Parathyroid adenoma (tissue), 2 donors: Measurements from ENCODE around the gene ITPR2.
"Not testable (repeated sequence)": the region's sequence is repeated elsewhere in the genome, so short reads cannot be mapped to it uniquely, and the experiment has no call there.

Source experiments
- H2AFZ ChIP-seq: fragments of 300-600 bp; sonication (generic); one replicate; pipeline ENCODE4 v1.7.0; 2017; ENCODE audit warnings: antibody characterized with exemption, mild to moderate bottlenecking
- H3K27ac ChIP-seq: fragments of 300-600 bp; sonication (generic); one replicate; pipeline ENCODE4 v1.7.0; 2017
- H3K27me3 ChIP-seq: fragments of 300-600 bp; sonication (generic); one replicate; pipeline ENCODE4 v1.7.0; 2017; ENCODE audit warnings: low read length; ENCODE audit not compliant: control insufficient read depth, insufficient read depth
- H3K36me3 ChIP-seq: fragments of 300-600 bp; sonication (generic); one replicate; pipeline ENCODE4 v1.7.0; 2017; ENCODE audit warnings: low read length; ENCODE audit not compliant: control insufficient read depth, insufficient read depth
- H3K4me1 ChIP-seq: fragments of 300-600 bp; sonication (generic); one replicate; pipeline ENCODE4 v1.7.0; 2017; ENCODE audit warnings: control low read depth
- H3K4me2 ChIP-seq: fragments of 300-600 bp; sonication (generic); one replicate; pipeline ENCODE4 v1.7.0; 2017; ENCODE audit warnings: low read length
- H3K4me3 ChIP-seq: fragments of 300-600 bp; sonication (generic); one replicate; pipeline ENCODE4 v1.7.0; 2017; ENCODE audit warnings: low read depth, low read length
- H3K79me2 ChIP-seq: fragments of 300-600 bp; sonication (generic); one replicate; pipeline ENCODE4 v1.7.0; 2017; ENCODE audit warnings: control low read depth
- H3K9ac ChIP-seq: fragments of 300-600 bp; sonication (generic); one replicate; pipeline ENCODE4 v1.7.0; 2017; ENCODE audit warnings: mild to moderate bottlenecking
- H3K9me3 ChIP-seq: fragments of 300-600 bp; sonication (generic); one replicate; pipeline ENCODE4 v1.7.0; 2017; ENCODE audit warnings: low read length; ENCODE audit not compliant: control insufficient read depth
- TF ChIP-seq, protein P1 (sequence below): fragments of 300-600 bp; sonication (generic); IDR thresholded peaks from one replicate; pipeline ENCODE4 v1.7.0; 2017; ENCODE audit warnings: antibody characterized with exemption, mild to moderate bottlenecking
- donor health status: primary hyperparathyroidism.

ITPR2 gene

DNA sequence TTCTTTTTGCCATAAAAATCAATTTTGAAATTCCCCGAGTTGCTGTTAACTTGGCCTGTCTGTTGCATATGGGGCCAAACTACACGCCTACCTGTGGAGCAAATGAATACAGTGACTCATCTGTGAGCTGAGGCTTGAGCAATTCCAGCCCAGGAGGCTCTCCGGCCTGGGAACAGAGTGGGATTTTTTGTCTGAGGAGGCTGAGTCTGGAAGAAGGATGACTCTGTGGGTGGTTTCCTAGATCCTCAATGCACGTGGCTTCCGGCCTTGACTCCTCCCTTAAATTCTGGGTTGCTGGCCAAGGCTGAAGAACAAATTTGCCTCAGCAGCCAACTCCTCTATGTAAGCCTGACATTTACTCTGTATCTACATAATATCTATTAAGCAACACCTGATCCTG, 513.5 kb downstream of the ITPR2 start:
- no peaks in the 10 kb centered on the region for H3K27me3 ChIP-seq
- H3K4me3 ChIP-seq = no peak overlapping the region
- H3K36me3 ChIP-seq = no peaks in the 10 kb centered on the region
- H3K27ac ChIP-seq = no peak overlapping the region
- no peaks in the 10 kb centered on the region for H3K79me2 ChIP-seq
- no peaks in the 10 kb centered on the region for H3K9me3 ChIP-seq
- no peak overlapping the region for H2AFZ ChIP-seq
- no peaks in the 10 kb centered on the region for H3K4me1 ChIP-seq
- no peak overlapping the region for H3K9ac ChIP-seq
- H3K4me2 ChIP-seq = no peak overlapping the region
- TF ChIP-seq, protein P1, sequence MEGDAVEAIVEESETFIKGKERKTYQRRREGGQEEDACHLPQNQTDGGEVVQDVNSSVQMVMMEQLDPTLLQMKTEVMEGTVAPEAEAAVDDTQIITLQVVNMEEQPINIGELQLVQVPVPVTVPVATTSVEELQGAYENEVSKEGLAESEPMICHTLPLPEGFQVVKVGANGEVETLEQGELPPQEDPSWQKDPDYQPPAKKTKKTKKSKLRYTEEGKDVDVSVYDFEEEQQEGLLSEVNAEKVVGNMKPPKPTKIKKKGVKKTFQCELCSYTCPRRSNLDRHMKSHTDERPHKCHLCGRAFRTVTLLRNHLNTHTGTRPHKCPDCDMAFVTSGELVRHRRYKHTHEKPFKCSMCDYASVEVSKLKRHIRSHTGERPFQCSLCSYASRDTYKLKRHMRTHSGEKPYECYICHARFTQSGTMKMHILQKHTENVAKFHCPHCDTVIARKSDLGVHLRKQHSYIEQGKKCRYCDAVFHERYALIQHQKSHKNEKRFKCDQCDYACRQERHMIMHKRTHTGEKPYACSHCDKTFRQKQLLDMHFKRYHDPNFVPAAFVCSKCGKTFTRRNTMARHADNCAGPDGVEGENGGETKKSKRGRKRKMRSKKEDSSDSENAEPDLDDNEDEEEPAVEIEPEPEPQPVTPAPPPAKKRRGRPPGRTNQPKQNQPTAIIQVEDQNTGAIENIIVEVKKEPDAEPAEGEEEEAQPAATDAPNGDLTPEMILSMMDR = no peak

DNA sequence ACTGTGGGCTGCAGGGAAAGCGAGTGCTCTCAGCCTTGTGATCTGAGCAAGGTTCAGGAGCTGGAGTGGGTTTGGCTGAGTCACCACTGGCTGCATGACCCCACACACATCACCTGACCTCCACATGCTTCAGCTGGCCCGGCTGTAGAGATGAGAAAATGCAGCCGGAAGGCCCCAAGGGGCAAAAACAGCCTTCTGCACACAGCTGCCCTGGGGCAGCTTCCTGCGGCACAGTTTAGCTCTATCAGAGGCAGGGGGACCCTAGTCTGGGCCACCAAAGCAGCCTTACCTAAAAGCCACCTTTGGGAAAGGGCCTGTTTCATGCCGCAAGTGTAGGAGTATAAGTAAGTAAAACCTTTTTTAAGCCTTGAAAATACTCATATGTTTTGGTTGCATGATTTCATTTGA, 514.3 kb downstream of the ITPR2 start:
- Histone ChIP-seq H3K36me3 (no peaks in the 10 kb centered on the region), H3K9me3 (no peaks in the 10 kb centered on the region), H3K79me2 (no peaks in the 10 kb centered on the region), H3K27ac (no peak overlapping the region), H2AFZ (no peak overlapping the region), H3K27me3 (no peaks in the 10 kb centered on the region), H3K4me2 (no peak overlapping the region), H3K4me1 (no peaks in the 10 kb centered on the region), H3K9ac (no peak overlapping the region), H3K4me3 (no peak overlapping the region)
- TF ChIP-seq, protein P1 = no peak

DNA sequence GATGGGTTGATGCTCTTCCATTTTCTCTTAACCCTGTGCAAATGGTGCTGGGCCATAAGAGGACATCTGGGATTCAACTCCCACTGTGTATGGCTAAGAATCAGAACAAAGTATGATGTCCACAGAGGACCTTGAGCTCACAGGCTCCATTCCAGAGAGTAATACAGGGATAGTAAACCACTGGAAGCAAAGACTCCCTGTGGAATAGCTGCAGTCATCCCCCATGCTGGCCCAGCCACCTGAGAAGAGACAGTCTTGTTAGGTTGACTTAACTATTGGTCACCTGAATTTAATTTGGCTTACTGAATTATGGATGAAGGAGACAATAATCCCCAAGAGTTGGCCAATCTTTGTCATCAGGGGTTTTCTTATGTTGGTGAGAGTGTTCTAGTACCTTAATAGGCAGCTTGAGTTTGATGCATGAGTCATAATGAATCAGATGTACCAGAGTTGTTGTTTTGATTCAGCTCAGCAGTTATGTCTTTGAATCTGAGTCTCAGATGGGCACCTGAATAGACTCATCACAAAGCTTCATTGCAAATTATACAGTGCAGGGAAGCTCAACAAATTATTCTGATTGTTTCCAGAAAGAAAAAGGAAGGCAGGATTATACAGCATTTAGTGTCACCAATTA, 514.9 kb downstream of the ITPR2 start:
- Histone ChIP-seq H3K4me3 (no peak overlapping the region), H2AFZ (no peak overlapping the region), H3K79me2 (no peaks in the 10 kb centered on the region)

DNA sequence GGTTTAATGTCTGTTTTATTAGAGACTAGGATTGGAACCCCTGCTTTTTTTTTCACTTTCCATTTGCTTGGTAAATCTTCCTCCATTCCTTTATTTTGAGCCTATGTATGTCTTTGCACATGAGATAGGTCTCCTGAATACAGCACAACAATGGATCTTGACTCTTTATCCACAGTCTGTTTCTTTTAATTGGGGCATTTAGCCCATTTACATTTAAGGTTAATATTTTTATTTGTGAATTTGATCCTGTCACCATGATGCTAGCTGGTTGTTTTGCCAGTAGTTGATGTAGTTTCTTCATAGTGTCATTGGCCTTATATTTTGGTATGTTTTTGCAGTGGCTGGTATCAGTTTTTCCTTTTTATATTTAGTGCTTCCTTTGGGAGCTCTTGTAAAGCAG, 518.9 kb downstream of the ITPR2 start:
- H3K27me3 ChIP-seq, H3K79me2 ChIP-seq, H2AFZ ChIP-seq, H3K27ac ChIP-seq, H3K9me3 ChIP-seq, H3K4me2 ChIP-seq, H3K9ac ChIP-seq, H3K4me1 ChIP-seq, H3K4me3 ChIP-seq, H3K36me3 ChIP-seq: not testable (repeated sequence)

More for the DNA sequence above, 514.9 kb downstream of the ITPR2 start:
- Histone ChIP-seq H3K27me3 (no peaks in the 10 kb centered on the region), H3K9ac (no peak overlapping the region), H3K9me3 (no peaks in the 10 kb centered on the region), H3K4me2 (no peak overlapping the region), H3K27ac (no peak overlapping the region), H3K4me1 (no peaks in the 10 kb centered on the region), H3K36me3 (no peaks in the 10 kb centered on the region)
- TF ChIP-seq, protein P1 = no peak

- not testable (repeated sequence) for H3K9me3 ChIP-seq, H3K79me2 ChIP-seq, H3K4me1 ChIP-seq
Observed at GRCh38 chr12:26310489-26310888, 522.5 kb downstream of the ITPR2 start.

DNA sequence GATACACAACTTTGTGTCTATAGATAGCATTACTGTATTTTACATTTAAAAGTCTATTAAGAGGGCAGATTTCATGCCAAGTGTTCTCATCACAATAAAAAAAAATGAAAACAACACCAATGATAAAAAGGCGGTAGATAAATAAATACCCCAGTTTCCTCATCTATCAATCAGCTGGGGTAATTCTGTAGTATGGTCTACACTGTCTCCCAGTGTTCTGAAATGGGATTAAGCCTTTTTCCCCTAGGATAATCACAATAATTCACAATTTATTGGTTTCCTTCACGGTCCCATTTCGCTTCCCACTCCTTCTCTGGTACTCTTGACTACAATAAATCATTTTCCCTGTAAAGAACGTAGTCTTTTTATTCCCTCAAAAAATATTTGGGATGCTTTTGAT, 523.4 kb downstream of the ITPR2 start:
- H3K4me1 ChIP-seq = no peaks in the 10 kb centered on the region
- H2AFZ ChIP-seq = no peak overlapping the region
- H3K27ac ChIP-seq = no peak overlapping the region
- no peak overlapping the region for H3K4me2 ChIP-seq
- H3K4me3 ChIP-seq = no peak overlapping the region
- H3K79me2 ChIP-seq = no peaks in the 10 kb centered on the region
- no peaks in the 10 kb centered on the region for H3K9me3 ChIP-seq
- no peaks in the 10 kb centered on the region for H3K27me3 ChIP-seq
- TF ChIP-seq, protein P1 = no peak
- no peak overlapping the region for H3K9ac ChIP-seq
- no peaks in the 10 kb centered on the region for H3K36me3 ChIP-seq

More at GRCh38 chr12:26310489-26310888, 522.5 kb downstream of the ITPR2 start:
- H3K27ac ChIP-seq, H3K4me3 ChIP-seq, H2AFZ ChIP-seq, H3K4me2 ChIP-seq, H3K9ac ChIP-seq, H3K27me3 ChIP-seq, H3K36me3 ChIP-seq: not testable (repeated sequence)
